Upper lobe of right lung (tissue), 1 donor: ENCODE results near the gene ITGA1. TPM values are rescaled to one million over a fixed set of nuclear protein-coding genes. Genes with fewer than 3 reads are reported as not detected.
"Not testable (repeated sequence)": the region's sequence is repeated elsewhere in the genome, so short reads cannot be mapped to it uniquely, and the experiment has no call there.

ENCODE experiments used
- ATAC-seq: fragments of 200-7000 bp; cut with Tn5 transposase; one replicate; pipeline ENCODE4 v1.9.1; 2020; ENCODE audit warnings: mild to moderate bottlenecking, moderate library complexity
- DNase-seq: peaks from one replicate; pipeline ENCODE4 v3.0.0-alpha.2; 2020
- H3K27ac ChIP-seq: fragments of 200-600 bp; one replicate; pipeline ENCODE4 v1.8.0; 2022
- H3K27me3 ChIP-seq: fragments of 200-600 bp; one replicate; pipeline ENCODE4 v1.8.0; 2022; ENCODE audit warnings: mild to moderate bottlenecking
- H3K36me3 ChIP-seq: fragments of 200-600 bp; one replicate; pipeline ENCODE4 v1.8.0; 2022
- H3K4me1 ChIP-seq: fragments of 200-600 bp; one replicate; pipeline ENCODE4 v1.8.0; 2022
- H3K4me3 ChIP-seq: fragments of 200-600 bp; one replicate; pipeline ENCODE4 v1.8.0; 2022; ENCODE audit warnings: mild to moderate bottlenecking
- H3K9me3 ChIP-seq: fragments of 200-600 bp; one replicate; pipeline ENCODE4 v1.8.0; 2022
- CTCF ChIP-seq: fragments of 200-600 bp; IDR thresholded peaks from one replicate; pipeline ENCODE4 v1.8.0; 2022; ENCODE audit warnings: antibody characterized with exemption
- intact Hi-C: fragments of 100-400 bp; cut with DNase I; formaldehyde crosslinking; loops from one replicate; pipeline ENCODE4 v1.11.0; 2022
- total RNA-seq: library from RNA; stranded (reverse); fragmentation: NEBNext Ultra II Directional; extraction: Animal tissue kit (Norgen Biotek cat#: 25700); gene quantifications from one replicate; pipeline ENCODE4 v1.2.1, GENCODE V29; 2021
- donor health status: DM: no; HTN: yes; CAD: no; lungs with severe emphysema.

Gene ITGA1
- total RNA-seq, 1 donor from 2014 or later, result 94.8 TPM

- Histone ChIP-seq H3K27ac (no peak overlapping the region), H3K36me3 (no peaks in the 10 kb centered on the region), H3K4me3 (no peak overlapping the region), H3K9me3 (no peaks in the 10 kb centered on the region), H3K27me3 (no peaks in the 10 kb centered on the region), H3K4me1 (peaks cover 14% of the 10 kb centered on the region)
- TF ChIP-seq CTCF, result no peak
- intact Hi-C loops, result no loop called here
- DNase-seq (no peak), ATAC-seq (no peak)
Measured at GRCh38 chr5:52743970-52744369, 43.7 kb upstream of the ITGA1 start.

- H3K27ac ChIP-seq, intact Hi-C loops, H3K36me3 ChIP-seq, ATAC-seq, DNase-seq, H3K4me3 ChIP-seq, H3K27me3 ChIP-seq, H3K9me3 ChIP-seq: not testable (repeated sequence)
- H3K4me1 ChIP-seq, result peaks cover 14% of the 10 kb centered on the region
Measured at GRCh38 chr5:52744867-52745458, 42.8 kb upstream of the ITGA1 start.

GRCh38 chr5:52746539-52746938, 41.2 kb upstream of the ITGA1 start:
- no peaks in the 10 kb centered on the region for H3K9me3 ChIP-seq
- peaks cover 14% of the 10 kb centered on the region for H3K4me1 ChIP-seq
- no peak overlapping the region for H3K4me3 ChIP-seq
- H3K36me3 ChIP-seq, result no peaks in the 10 kb centered on the region
- no peak for TF ChIP-seq CTCF
- no peak overlapping the region for H3K27ac ChIP-seq
- ATAC-seq (no peak), DNase-seq (no peak)
- no peaks in the 10 kb centered on the region for H3K27me3 ChIP-seq
- intact Hi-C loops, result no loop called here

- intact Hi-C loops, result no loop called here
- TF ChIP-seq CTCF, result no peak
Measured at GRCh38 chr5:52748590-52748989, 39.1 kb upstream of the ITGA1 start.

GRCh38 chr5:52749666-52750065, 38.0 kb upstream of the ITGA1 start:
- no peak for TF ChIP-seq CTCF
- intact Hi-C loops, result no loop called here
- Histone ChIP-seq H3K27me3 (no peaks in the 10 kb centered on the region), H3K4me1 (peaks cover 9% of the 10 kb centered on the region), H3K27ac (no peak overlapping the region), H3K9me3 (no peaks in the 10 kb centered on the region), H3K36me3 (no peaks in the 10 kb centered on the region), H3K4me3 (no peak overlapping the region)
- ATAC-seq (no peak), DNase-seq (no peak)

More at GRCh38 chr5:52748590-52748989, 39.1 kb upstream of the ITGA1 start:
- Histone ChIP-seq H3K36me3 (no peaks in the 10 kb centered on the region), H3K27ac (no peak overlapping the region), H3K27me3 (no peaks in the 10 kb centered on the region), H3K9me3 (no peaks in the 10 kb centered on the region), H3K4me3 (no peak overlapping the region), H3K4me1 (peaks cover 14% of the 10 kb centered on the region)
- ATAC-seq (no peak), DNase-seq (no peak)

- H3K27ac ChIP-seq, result no peak overlapping the region
- peaks cover 6% of the 10 kb centered on the region for H3K4me1 ChIP-seq
- H3K4me3 ChIP-seq, result no peak overlapping the region
- no peaks in the 10 kb centered on the region for H3K36me3 ChIP-seq
- H3K9me3 ChIP-seq, result no peaks in the 10 kb centered on the region
- no peaks in the 10 kb centered on the region for H3K27me3 ChIP-seq
- TF ChIP-seq CTCF, result no peak
- intact Hi-C loops, result no loop called here
- no peak for ATAC-seq
- DNase-seq, result no peak
Measured at GRCh38 chr5:52751137-52751536, 36.6 kb upstream of the ITGA1 start.
